HG03060 (cell line): ENCODE results near the gene ARHGAP19.

Source experiments
- ATAC-seq: cut with Tn5 transposase; IDR thresholded peaks from one replicate; pipeline ENCODE4 v1.9.1; 2021; ENCODE audit warnings: low read depth, moderate number of reproducible peaks; ENCODE audit not compliant: unreplicated experiment

Gene ARHGAP19

GRCh38 chr10:97174941-97175340 lies 117.5 kb downstream of the ARHGAP19 start:
- ATAC-seq, result no peak

GRCh38 chr10:97174276-97174775 lies 118.1 kb downstream of the ARHGAP19 start:
- no peak for ATAC-seq

- no peak for ATAC-seq
Measured at GRCh38 chr10:97173036-97173435, 119.4 kb downstream of the ARHGAP19 start.
